Measurements from ENCODE around the gene FOXA3.

FOXA3 gene

DNA sequence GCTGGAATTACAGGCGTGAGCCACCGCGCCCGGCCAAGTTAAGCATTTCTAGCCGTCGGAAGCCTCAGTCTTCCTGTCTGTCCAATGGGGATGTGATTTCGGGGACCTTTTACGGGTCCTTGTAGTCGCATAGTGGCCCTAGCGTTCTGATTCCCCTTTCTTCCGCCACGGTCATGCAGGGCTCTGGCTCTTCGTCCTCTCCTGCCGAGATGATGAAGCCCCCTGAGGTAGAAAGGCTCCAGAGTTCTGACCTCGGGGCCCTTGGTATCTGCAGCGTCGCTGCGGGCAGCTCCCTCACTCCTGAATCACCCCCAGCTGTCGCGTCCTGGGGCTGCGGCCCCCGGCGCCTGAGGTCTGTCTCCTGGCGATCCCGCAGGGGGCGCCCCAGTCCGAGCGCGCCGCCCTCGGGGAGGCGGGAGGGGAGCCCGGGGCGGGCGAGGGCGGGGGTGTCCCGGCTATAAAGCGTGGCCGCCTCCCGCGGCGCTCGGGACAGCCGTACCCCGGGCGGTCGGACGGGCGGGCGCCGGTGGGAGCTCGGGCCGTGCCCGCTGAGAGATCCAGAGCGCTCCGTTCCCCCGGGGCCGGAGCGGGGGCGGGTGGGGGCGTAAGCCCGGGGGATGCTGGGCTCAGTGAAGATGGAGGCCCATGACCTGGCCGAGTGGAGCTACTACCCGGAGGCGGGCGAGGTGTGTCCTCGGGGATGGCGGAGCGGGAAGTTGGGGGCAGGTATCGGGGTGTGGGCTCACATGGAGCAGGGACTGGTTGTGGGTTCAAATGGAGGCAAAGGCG, at the start of gene FOXA3:
TSS of gene FOXA3 (plus strand) at position 487 of the 789 bp plus-strand sequence. CDS start at position 618, 131 bp downstream.
- peak; percentile 78 for DNase-seq

DNA sequence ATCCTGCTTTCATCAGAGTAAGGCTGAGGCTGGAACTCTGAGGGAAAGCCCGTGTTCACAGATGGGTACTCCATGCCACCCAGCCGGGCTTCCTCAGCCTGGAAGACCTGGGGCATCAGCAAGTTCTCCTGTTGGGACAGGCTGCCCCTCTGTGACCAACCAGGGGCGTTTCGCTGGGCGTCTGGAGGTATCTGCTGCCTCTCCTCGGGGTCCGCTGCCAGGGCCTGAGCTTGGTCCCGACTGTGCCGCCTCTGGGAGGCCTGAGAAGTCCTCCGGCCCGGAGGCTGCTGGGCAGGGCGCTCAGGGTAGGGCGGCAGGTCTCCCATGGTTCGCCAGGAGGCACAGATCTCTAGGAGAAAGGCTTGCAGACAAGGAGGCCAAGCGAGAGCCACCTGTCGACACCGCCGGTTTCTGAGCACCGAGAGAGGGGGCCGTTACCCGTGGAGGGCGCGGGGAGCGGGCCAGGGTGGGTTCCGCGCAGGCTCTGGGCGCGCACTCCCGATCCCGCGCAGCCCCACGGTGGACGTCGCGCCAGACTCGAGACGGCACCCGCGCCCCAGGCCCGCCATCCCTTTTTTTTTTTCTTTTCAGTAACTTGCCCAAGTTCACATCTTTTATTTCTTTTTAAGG, 49.2 kb upstream of the FOXA3 start, which contains the start of gene RSPH6A:
TSS of gene RSPH6A (minus strand) at position 458 of the 630 bp plus-strand sequence. CDS start at position 326, 132 bp downstream.
- no peak for DNase-seq

DNA sequence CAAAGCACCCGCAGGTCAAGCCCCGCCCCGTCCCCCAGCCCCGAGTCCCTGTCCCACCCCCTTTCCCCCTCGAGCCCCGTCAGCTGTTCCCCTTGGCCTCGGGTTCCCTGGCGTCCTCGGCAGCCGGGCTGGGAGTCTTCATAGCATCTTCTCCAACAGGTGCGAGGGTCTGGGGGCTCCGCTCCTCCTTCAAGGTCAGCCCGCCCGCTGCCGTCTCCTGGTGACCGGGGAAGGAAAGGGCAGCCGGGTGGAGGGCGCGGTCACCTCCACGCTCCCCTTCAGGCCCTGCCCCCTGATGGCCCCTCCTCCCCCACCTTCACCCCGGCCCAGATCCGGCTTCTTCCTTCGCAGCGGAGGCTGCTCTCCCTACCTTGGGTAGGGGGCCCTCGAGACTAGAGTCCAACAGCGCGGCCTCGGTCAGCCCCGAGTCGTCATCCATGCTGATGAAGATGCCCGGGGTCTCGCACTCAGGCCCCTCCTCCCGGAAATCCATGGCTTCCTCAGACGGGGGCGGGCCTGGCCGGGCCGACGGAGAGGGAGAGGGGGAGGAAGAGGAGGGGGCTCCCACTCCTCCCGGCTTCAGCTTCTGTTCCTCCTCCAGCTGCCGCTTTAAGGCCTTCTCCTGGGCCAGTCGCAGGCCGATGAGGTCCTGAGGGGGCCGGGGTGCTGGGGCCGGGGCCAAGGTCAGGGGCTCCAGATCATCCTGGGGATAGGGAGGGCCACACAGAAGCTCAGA, 48.5 kb upstream of the FOXA3 start:
- DNase-seq = no peak

GRCh38 chr19:45816236-45817009, 47.7 kb upstream of the FOXA3 start:
- no peak for DNase-seq

GRCh38 chr19:45817010-45817724, 47.0 kb upstream of the FOXA3 start:
- peak; percentile 97 for DNase-seq

DNA sequence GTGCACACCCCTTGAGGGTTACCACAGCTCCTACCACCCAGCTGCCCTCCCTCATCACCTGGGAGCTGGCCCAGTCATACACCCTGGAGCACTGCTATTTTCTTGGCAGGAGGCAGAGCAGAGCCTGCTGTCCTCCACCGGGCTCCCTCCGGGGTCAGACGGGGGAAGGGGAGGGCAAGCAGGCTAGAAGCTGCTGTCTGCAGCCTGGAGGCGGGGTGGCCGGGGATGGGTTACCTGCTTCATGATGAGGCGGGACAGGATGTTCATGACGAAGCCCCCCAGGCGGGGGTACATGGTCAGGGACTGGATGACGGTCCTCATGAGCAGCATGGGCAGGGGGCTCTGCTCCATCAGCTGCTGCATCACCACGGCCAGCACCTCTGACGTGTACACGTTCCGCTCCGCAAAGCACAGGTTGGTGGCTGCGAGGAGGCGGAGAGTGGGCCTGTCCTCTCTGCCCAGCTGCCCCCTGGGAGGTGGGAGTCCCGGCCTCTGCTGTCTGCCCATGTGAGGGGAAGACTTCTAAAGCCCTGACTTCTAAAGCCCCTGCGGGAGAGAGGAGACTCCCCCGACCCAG, 46.3 kb upstream of the FOXA3 start:
- no peak for DNase-seq

GRCh38 chr19:45819769-45820168, 44.4 kb upstream of the FOXA3 start:
- no peak for DNase-seq

DNA sequence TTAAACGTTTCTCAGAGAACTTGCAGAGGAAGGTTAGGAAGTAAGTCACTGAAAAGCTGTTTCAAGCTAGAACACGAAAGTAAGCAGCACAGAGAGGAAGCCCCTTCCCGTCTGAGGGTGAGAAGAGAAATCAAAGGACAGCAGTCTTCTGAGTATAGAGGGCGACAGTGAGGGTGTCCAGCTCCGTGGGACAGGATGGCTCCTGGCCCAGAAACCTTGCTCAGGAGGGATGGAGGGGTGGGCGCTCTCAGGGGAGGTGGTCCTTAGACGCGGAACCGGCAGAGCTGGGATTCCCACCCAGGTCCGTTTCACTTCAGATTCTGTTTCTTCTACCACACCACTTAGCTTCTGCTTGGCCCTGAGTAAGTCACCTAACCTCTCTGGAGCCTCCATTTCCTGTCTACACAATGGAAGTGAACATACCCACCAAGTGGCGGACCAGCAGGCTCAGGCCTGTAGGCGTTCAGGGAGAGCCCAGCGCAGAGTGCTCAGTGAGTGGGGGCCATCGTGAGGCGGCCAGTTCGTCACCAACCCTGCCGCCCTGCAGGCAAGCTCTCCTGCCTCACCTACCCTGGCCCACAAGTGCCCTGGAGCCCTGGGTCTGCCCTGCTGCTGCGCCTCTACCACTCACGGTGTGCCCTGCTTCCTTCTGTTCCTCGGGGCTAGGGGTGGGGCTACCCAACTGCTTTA, 43.6 kb upstream of the FOXA3 start:
- no peak for DNase-seq

GRCh38 chr19:45821103-45821521, 43.0 kb upstream of the FOXA3 start:
- no peak for DNase-seq

- DNase-seq = no peak
Measured at GRCh38 chr19:45821570-45821969, 42.6 kb upstream of the FOXA3 start.

GRCh38 chr19:45822716-45823115, 41.4 kb upstream of the FOXA3 start:
- DNase-seq = no peak

GRCh38 chr19:45823182-45823581, 40.9 kb upstream of the FOXA3 start:
- no peak for DNase-seq

- DNase-seq = no peak
Measured at GRCh38 chr19:45824041-45824471, 40.1 kb upstream of the FOXA3 start.

DNA sequence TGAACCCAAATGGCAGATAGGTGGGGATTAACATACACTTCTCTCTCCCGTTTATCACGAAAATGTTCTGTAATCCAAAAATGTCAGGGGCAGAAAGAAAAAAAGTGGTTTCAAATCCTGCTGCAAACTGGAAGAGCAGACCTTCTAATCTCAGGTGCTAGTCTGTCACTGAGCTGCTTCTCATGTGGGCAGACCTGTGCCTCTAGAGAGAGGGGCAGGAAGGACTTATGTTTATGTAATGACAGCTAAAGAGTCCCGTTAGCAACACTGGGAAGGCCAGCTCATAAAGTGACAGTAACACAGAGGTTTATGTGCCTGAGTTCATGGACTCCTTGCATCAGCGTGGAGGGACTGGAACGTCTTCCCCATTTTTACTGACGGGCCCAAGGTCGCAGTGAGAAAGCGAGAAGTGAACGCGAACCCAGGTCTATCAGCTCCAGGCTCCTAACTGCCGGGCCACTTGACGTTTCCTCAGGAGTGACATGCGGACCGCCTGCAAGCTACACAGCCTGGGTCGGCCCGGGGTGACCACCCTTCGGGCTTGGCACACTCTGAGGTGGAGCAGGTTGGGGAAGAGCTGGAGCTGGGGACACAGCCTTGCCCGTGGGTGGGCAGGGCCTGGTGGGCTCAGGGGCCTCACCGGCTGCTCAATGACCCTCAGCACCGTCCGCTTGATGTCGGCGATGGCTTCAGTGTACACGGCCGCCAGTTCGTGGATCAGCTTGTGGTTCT, 39.4 kb upstream of the FOXA3 start:
- DNase-seq = no peak

- no peak for DNase-seq
Measured at GRCh38 chr19:45825263-45825605, 38.9 kb upstream of the FOXA3 start.

DNA sequence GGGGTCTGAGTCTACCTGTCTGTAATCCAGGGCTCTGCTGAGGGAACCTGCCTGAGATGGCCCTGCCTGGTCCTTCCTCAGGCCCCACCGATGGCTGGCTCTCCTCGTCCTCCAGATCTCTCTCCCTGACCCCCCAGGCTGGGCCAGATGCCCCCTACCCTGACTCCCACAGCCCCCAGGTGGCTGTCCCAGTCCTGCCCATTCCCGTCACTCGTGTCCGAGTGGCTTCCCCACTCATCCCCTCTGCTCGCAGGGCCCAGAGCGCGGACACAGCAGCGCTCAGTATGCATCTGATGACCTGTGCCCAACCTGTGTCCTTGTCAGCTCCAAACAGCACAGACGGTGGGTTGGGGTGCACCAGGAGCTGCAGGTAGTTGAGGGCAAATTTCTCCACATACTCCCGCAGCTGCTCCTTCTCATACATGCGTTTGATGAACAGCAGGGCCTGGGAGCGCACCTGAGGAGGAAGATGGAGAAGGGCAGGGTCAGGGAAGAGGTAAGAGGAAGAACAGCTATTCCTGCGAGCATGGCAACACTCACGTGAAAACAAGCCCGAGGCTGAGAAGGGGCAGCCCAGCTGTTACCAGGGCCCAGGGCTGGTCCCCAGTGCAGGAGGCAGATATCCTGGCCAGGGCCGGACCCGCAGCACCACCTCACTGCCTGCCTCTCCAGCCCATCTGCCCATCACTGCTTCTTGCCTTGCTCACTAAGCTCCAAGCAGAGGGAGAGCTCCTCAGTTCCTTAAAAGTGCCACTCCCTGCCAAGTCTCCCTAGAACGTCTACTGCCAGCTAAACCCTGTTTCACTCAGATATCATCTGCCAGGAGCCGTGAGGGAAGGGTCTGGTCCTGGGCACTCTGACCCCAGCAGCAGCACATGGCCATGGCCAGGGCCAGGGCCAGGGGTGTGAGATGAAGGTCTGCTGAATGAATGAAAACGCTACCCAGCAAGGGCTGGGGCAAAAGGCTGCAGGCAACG, 37.9 kb upstream of the FOXA3 start:
- DNase-seq = no peak

DNA sequence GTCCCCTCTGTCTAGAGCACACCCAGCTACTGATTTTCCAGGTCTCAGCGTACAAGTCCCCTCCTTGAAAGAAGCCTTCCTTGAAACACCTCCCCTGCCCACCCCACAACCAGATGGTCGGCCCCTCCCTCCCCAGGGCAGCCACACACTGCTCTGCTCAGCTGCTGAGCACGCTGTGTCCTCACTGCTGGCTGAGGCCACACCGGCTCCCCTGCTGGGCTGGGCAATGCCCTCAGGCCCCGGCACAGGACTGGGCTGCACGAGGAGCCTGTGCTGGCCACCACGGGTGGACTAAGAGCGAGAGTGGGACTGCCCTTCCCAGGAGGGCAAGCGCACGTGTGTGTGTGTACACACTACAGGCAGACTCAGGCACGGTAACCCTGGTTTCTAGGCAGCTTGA, 37.2 kb upstream of the FOXA3 start:
- DNase-seq = no peak

DNA sequence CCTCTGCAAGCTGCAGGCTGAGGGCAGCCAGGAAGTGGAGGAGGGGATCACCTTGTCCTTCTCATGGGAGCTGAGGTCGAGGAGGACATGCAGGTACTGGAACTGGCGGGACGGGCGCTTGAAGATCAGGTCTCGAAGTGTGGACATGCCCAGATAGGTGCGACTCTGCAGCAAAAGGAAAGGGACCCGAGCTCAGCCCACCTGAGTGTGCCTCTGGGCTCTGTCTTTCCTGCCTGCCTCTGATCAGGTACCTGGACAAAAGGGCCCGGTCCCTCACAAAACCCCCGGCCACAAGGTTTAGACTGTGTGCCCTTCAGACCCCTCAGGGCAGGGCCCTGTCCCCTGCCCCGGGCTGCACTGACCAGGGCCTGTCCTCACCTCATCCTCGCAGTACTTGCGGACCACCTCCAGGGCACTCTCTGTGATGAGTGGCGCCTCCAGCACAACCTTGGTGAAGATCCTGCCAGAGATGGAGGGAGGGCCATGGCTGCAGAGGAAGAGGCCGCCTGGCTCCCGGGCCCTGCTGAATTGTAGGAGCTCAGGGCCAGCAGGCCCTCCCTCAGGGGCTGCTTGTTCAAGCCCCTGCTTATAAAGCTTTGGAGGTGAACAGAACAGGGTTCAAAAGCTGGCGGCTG, 36.5 kb upstream of the FOXA3 start:
- no peak for DNase-seq

GRCh38 chr19:45828523-45828922, 35.6 kb upstream of the FOXA3 start:
- DNase-seq = no peak

Data from NCI-H82 (cell line).